ENCODE results near the gene ZP2. TPM values are rescaled to one million over a fixed set of nuclear protein-coding genes. Genes with fewer than 3 reads are reported as not detected.

The ZP2 gene
- total RNA-seq, 1 experiment from 2014 or later: not detected

GRCh38 chr16:21179983-21180365 lies 31.4 kb downstream of the ZP2 start:
- peaks cover 4% of the 10 kb centered on the region for H3K36me3 Mint-ChIP-seq (ENCODE audit: insufficient read depth, unreplicated experiment)
- Histone ChIP-seq H3K9me3 (no peaks in the 10 kb centered on the region), H3K27me3 (replicated peaks; ENCODE audit: control insufficient read depth, insufficient read depth, low read length) (no peaks in the 10 kb centered on the region), H3K4me3 (ENCODE audit: low read depth, low read length) (no peak overlapping the region), H3K36me3 (ENCODE audit: control insufficient read depth, insufficient read depth, low read length) (no peaks in the 10 kb centered on the region; the same call in none of the 2 replicates), H3K4me1 (no peaks in the 10 kb centered on the region)
- TF ChIP-seq, protein P1, sequence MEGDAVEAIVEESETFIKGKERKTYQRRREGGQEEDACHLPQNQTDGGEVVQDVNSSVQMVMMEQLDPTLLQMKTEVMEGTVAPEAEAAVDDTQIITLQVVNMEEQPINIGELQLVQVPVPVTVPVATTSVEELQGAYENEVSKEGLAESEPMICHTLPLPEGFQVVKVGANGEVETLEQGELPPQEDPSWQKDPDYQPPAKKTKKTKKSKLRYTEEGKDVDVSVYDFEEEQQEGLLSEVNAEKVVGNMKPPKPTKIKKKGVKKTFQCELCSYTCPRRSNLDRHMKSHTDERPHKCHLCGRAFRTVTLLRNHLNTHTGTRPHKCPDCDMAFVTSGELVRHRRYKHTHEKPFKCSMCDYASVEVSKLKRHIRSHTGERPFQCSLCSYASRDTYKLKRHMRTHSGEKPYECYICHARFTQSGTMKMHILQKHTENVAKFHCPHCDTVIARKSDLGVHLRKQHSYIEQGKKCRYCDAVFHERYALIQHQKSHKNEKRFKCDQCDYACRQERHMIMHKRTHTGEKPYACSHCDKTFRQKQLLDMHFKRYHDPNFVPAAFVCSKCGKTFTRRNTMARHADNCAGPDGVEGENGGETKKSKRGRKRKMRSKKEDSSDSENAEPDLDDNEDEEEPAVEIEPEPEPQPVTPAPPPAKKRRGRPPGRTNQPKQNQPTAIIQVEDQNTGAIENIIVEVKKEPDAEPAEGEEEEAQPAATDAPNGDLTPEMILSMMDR (IDR thresholded peaks at IDR 0.05; ENCODE audit: insufficient read depth in 1 of 2, low read depth in 1 of 2, low read length in 1 of 2, severe bottlenecking in 1 of 2, unreplicated experiment in 1 of 2): no peak
- H3K27ac Mint-ChIP-seq (ENCODE audit: unreplicated experiment): no peak overlapping the region
- no peaks in the 10 kb centered on the region for H3K9me3 Mint-ChIP-seq (ENCODE audit: unreplicated experiment)
- ChIA-PET POLR2A (no interaction called here), CTCF (interaction anchor here (1.4 kb wide), 1 partner anchor 9 kb away, joined by 3 read pairs; no protein-coding TSS in a partner anchor)
- no peaks in the 10 kb centered on the region for H3K4me1 Mint-ChIP-seq (ENCODE audit: low read depth, unreplicated experiment)
- BruUV-seq (replicated peaks): no TSS peak
- H3K4me3 Mint-ChIP-seq (ENCODE audit: unreplicated experiment): no peak overlapping the region
- no peak for DNase-seq
- H3K27me3 Mint-ChIP-seq (ENCODE audit: insufficient read depth, unreplicated experiment): no peaks in the 10 kb centered on the region
- intact Hi-C loops (cut with micrococcal nuclease; ENCODE audit: unreplicated experiment): no loop called here

GRCh38 chr16:21179126-21179982 lies 32.0 kb downstream of the ZP2 start:
- no peaks in the 10 kb centered on the region for H3K4me1 Mint-ChIP-seq (ENCODE audit: low read depth, unreplicated experiment)
- ChIA-PET CTCF (interaction anchor here (1.4 kb wide), 1 partner anchor 9 kb away, joined by 3 read pairs; no protein-coding TSS in a partner anchor), POLR2A (no interaction called here)
- no peak overlapping the region for H3K27ac Mint-ChIP-seq (ENCODE audit: unreplicated experiment)
- no peaks in the 10 kb centered on the region; the same call in none of the 2 replicates for H3K36me3 ChIP-seq (ENCODE audit: control insufficient read depth, insufficient read depth, low read length)
- H3K9me3 ChIP-seq: no peaks in the 10 kb centered on the region
- no TSS peak for BruUV-seq (replicated peaks)
- no peaks in the 10 kb centered on the region for H3K27me3 Mint-ChIP-seq (ENCODE audit: insufficient read depth, unreplicated experiment)
- H3K9me3 Mint-ChIP-seq (ENCODE audit: unreplicated experiment): no peaks in the 10 kb centered on the region
- TF ChIP-seq, protein P1 (IDR thresholded peaks at IDR 0.05; ENCODE audit: insufficient read depth in 1 of 2, low read depth in 1 of 2, low read length in 1 of 2, severe bottlenecking in 1 of 2, unreplicated experiment in 1 of 2): no peak
- H3K36me3 Mint-ChIP-seq (ENCODE audit: insufficient read depth, unreplicated experiment): peaks cover 4% of the 10 kb centered on the region
- DNase-seq: no peak
- intact Hi-C loops (cut with micrococcal nuclease; ENCODE audit: unreplicated experiment): no loop called here
- no peak overlapping the region for H3K4me3 Mint-ChIP-seq (ENCODE audit: unreplicated experiment)
- no peaks in the 10 kb centered on the region for H3K27me3 ChIP-seq (replicated peaks; ENCODE audit: control insufficient read depth, insufficient read depth, low read length)
- no peaks in the 10 kb centered on the region for H3K4me1 ChIP-seq
- no peak overlapping the region for H3K4me3 ChIP-seq (ENCODE audit: low read depth, low read length)

GRCh38 chr16:21175397-21175796 lies 36.0 kb downstream of the ZP2 start:
- CTCF ChIA-PET: no interaction called here

More at GRCh38 chr16:21175397-21175796, 36.0 kb downstream of the ZP2 start:
- no TSS peak for BruUV-seq (replicated peaks)
- DNase-seq: no peak
- POLR2A ChIA-PET: no interaction called here
- Histone ChIP-seq H3K4me1 (no peaks in the 10 kb centered on the region), H3K27me3 (replicated peaks; ENCODE audit: control insufficient read depth, insufficient read depth, low read length) (no peaks in the 10 kb centered on the region), H3K4me3 (ENCODE audit: low read depth, low read length) (no peak overlapping the region), H3K36me3 (ENCODE audit: control insufficient read depth, insufficient read depth, low read length) (no peaks in the 10 kb centered on the region; the same call in 1 of the 2 replicates), H3K9me3 (no peaks in the 10 kb centered on the region)
- Mint-ChIP-seq H3K9me3 (ENCODE audit: unreplicated experiment) (no peaks in the 10 kb centered on the region), H3K4me1 (ENCODE audit: low read depth, unreplicated experiment) (no peaks in the 10 kb centered on the region), H3K36me3 (ENCODE audit: insufficient read depth, unreplicated experiment) (peaks cover 10% of the 10 kb centered on the region), H3K27ac (ENCODE audit: unreplicated experiment) (no peak overlapping the region), H3K4me3 (ENCODE audit: unreplicated experiment) (no peak overlapping the region), H3K27me3 (ENCODE audit: insufficient read depth, unreplicated experiment) (no peaks in the 10 kb centered on the region)
- TF ChIP-seq, protein P1 (IDR thresholded peaks at IDR 0.05; ENCODE audit: insufficient read depth in 1 of 2, low read depth in 1 of 2, low read length in 1 of 2, severe bottlenecking in 1 of 2, unreplicated experiment in 1 of 2): no peak
- intact Hi-C loops (cut with micrococcal nuclease; ENCODE audit: unreplicated experiment): no loop called here

Data from Caco-2 (cell line).